Superior temporal gyrus (tissue), 1 donor: ENCODE results near the gene IGFBP3.

ENCODE experiments used
- DNase-seq: peaks from one replicate; pipeline ENCODE4 v3.0.0-alpha.2; 2016; ENCODE audit errors: extremely low spot score

The IGFBP3 gene

DNA sequence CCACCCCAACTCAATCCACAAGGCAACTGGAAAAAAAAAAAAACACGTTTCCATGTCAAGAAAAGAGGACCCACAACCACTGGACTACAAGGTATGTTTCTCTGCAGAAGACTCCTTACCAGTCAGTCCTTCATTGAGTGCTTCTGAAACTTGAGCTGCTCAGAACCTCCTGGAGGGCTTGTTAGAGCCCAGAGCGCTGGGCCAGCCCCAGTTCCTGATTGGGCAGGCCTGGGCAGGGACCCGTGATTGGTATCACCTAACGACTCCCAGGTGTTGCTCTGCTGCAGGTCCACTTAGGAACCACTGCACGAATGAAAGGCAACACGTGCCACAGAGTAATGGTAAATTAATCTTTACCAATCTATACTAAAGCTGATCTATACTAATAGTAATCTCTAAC lies 47.7 kb downstream of the IGFBP3 start:
- DNase-seq = no peak

DNA sequence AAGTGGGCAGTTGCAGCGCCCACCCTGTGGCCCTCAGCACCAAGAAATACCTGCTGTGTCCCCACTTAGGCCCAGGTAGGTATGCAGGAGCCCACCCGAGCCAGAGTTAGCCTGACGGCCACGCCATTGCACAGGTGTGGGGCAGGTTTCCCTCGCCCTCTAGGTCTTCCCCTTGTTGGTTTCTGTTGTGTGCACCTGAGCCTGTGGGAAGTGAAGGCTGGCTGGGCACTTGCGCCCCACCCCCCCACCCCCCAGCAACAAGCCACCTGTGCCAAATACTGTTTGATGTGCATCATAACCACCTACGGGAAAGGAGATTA lies 48.1 kb downstream of the IGFBP3 start, which contains the start of gene CCDC201:
CCDC201 (minus strand) TSS at position 48 of the 320 bp plus-strand sequence. CDS start 75 bp downstream, outside the sequence.
- no peak for DNase-seq

DNA sequence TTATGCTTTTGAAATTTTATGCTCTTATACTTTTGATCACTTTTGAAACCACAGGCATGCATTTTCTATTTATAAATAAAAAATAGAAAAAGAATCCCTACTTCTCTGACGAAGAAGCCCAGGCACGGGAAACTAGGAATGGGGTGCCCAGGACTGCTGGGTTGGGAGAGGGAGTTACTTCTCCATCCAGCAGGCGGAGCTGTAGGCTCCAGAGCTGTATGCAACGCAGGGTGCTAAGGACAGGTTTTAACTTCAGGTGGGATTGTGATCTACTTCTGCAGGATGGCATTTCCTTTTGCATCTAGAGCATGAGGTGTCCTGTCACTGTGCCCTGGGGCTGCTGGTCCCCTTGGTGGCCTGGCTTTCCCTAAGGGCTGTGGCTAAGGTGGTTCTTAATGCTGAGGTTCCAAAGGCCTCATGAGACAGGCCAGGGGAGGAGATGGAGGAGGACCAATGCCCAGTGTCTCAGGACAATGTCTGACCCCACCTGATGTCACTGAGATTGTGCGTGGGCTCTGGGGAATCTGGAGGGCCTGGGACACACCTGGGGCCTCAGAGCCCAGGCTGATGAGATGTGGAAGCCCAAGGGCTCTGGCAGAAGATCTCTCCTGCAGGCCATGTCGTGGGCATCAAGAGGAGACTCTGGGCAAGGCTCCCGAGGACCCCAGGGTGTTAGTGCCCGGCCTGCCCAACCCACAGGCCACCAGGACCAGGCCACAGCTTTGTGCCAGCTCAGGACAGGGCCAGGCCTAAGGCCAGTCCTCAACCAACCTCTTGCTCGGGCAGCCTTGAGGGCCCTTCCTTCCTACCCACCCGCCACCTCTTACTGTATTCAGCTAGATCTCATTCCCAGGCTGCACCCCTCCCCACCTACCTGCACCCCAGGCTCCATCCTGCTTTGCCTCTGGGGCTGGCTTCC lies 48.7 kb downstream of the IGFBP3 start:
- no peak for DNase-seq

DNA sequence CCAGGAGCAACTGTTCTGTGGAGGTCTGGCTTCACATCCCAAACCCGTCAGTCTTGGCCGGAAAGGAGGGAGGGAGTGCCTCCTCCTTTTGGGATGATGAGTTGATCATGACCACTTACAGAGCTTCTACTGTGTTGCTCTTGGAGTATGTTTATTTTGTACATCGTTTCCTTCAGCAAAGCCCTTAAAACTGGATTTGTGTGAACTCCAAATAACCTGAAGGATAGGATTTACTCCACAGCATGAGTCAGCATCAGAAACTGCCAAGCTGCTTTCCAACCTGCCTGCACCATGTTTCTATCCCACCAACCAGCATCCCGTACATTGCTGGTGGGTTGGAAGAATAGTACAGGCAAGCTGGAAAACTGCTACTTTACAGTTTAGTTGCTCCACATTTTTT lies 51.6 kb downstream of the IGFBP3 start:
- DNase-seq = no peak

DNA sequence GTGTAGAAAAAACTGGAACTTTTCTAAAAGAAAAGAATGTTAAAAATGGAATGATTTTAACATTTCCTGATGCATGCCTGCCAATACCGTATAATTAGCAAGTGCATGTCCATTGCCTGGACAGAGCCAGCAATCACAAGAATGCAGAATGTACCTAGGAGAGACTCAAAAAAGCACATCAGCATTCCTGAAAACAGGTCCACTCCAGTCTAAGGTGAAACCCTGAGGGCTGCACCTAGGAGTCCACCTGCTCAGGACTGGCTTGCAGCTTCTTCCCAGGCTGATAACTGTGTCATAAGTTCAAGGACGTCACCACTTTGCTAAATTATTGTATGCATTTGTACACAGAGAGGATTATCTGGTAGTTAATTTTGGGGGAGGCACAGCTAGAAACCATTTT lies 53.6 kb downstream of the IGFBP3 start:
- no peak for DNase-seq

DNA sequence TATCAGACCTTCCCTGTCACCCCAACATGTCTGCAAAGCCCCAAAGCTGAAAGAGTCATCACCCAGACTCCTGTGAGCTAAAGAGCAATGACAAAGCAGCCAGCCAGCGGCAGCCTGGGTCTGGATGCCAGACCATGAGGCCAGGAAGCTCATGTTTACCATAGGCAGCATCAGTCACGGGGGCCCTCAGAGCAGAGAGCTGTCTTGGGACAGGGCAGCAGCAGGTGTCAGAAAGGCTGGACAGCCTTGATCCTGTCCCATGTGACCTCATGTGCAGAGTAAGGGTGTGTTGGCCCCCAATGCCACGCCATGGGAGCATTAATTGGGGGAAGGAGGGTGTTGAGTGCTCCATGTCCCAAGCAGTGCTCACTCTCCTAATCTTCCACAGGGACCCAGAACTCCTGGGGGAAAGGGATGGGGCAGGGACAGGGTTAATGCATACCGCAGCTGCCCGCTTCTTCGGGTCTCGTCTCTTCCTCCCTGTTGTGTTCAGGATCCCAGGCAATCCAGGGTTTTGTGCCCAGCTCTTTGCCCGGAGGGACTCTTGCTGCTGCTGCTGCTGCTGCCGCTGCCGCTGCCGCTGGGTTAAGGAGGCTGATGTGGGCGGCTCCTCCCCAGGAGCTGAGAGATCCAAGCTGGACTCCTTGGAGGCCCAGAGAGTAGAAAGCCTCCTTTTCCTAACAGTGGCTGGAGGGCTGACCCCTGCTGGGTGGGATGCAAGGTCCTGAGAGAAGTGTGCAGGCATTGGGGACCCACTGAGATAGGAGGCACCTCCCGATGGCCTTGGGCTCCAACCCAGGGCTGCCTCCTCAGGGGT lies 55.3 kb downstream of the IGFBP3 start:
- DNase-seq = no peak

DNA sequence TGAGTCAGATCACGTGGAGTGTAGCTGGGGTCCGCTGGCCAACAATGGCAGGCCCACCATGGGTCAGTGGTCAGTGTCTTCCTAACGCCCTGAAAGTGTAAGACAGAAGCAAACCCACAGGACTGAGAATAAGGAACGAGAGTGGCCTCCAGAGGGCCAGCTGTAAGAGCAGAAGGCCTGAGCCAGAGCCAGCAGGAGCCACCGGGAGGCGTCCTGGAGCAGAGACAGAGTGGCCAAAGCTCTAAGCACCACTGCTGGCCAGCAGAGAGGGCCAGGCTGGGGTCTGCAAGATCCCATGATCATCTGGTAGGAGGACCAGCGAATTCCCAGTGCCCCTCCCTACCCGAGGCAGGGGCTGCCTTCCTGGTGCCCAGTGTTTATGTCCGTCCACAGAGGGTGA lies 57.4 kb downstream of the IGFBP3 start:
- no peak for DNase-seq
